ENCODE measurements around the gene MZT2B.
A peak's percentile ranks its signal among the peaks of the same experiment; 100 is the strongest.
"Not testable (repeated sequence)": the region's sequence is repeated elsewhere in the genome, so short reads cannot be mapped to it uniquely, and the experiment has no call there.

The MZT2B gene

GRCh38 chr2:130180404-130181324, 1.4 kb upstream of the MZT2B start:
- not testable (repeated sequence) for DNase-seq

- peak; percentile 88 for DNase-seq
These were observed 660 bp upstream of the MZT2B start, which contains the start of gene SMPD4 for GRCh38 chr2:130181325-130181879. SMPD4 (minus strand) TSS chr2:130181602; CDS start chr2:130176592, 5,010 bp downstream.

DNA sequence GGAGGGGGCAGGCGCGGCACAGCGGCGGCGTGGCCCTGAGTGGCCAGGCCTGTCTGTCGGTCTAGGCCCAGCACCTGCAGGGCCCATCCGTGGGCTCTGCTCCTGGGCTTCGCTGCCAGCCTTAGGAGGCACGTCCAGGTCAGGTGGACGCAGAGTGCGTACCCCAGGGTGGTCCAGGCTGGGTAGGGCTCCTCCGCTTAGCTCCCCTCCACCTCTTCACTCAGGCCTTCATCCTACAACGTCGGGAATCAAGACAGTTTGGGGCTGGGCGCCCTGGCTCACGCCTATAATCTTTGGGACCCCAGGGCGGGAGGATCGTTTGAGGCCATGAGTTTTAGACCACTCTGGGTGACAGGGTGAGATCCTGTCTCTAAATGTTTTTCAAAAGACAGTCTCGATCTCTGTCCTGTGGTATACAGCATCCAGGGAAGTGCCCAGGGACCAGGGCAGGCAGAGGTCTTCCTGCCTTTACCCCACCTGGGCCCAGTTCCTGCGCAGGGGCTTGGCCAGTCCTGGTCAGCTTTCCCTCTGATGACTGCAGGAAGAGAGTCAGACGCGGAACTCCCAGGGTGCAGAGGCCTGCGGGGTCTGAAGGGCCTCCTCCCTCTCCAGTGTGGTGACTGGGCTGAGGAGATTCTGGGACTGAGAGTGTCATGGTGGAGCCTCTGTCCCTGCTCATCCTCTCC, 907 bp downstream of the MZT2B start:
- DNase-seq = not testable (repeated sequence)

DNA sequence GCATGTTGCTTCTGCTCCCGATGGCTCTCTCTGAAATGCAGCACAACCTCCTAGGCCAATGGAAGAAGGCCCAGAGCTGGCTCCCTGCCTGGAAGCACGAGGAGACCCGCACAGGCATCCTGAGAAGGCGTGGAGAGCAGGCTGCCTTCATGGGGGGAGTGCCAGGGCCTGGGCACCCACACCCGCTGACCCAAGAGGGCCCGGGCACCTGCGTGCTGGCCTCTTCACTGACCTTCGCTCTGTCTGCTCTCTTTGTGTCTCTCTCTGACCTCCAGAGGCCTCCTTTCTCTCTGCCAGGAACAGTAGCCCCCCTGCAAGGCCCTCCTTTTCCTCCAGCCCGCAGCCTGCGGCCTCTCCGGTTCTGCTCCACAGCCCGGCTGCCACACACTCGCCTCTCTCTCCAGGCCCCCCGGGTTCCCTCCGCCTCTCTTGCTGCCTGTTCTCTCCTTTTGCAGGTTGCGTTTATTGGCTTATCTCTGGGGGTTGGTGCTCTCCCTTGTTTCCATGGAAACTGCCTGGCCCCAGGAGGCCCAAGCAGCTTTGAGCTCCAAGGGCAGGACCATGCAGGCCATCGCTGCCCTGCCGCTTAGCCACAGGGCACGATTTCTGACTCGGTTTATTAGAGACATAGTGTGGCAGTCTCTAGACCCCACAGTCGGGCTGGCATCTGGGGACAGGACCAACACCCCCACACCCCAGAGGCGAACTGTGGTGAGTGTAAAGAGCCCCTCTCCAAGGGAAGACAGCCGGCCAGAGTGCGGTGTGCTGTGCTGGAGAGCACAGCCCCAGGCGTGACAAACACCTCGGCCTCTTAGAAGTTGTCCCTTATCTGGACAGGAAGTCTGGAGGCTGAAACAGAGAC, 1.7 kb downstream of the MZT2B start:
- no peak for DNase-seq

GRCh38 chr2:130185436-130185835, 3.4 kb downstream of the MZT2B start:
- DNase-seq = no peak

DNA sequence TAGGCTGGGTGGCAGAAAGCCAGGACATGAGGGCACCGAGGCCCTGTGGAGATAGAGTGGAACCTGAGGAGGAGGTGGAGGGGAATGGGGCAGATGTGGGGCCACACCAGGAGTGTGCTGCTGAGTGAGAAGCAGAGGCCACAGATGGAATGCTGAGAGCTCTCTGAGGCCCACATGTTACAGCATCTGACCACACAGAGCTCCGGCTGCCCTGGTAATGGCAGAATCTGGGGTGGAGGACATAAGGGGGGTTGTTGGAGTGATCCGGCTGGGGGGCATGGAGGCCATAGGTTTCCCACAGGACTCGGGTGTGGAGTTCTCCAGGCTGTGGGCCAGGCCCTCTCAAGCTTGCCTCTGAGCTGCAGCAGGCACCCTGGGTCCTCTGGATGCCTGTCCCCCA, 3.8 kb downstream of the MZT2B start:
- no peak for DNase-seq

- no peak for DNase-seq
These were observed 4.3 kb downstream of the MZT2B start for GRCh38 chr2:130186391-130186790.

DNA sequence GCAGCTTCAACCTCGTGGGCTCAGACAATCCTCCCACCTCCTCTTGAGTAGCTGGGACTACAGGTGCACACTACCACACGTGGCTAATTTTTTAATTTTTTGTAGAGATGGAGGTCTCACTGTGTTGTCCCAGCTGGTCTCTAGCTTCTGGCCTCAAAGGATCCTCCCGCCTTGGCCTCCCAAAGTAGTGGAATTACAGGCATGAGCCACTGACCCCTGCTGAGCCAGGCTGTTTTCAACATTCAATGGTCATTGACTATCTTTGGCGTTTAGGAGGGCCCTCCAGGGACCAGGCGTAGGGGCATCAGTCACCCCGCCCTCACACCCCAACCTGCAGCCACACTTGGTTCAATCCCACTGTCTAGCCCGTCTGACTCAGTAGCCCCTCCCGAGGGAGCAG, 5.2 kb downstream of the MZT2B start:
- DNase-seq = no peak

- DNase-seq = not testable (repeated sequence)
These were observed 6.1 kb downstream of the MZT2B start for GRCh38 chr2:130187859-130188792.

DNA sequence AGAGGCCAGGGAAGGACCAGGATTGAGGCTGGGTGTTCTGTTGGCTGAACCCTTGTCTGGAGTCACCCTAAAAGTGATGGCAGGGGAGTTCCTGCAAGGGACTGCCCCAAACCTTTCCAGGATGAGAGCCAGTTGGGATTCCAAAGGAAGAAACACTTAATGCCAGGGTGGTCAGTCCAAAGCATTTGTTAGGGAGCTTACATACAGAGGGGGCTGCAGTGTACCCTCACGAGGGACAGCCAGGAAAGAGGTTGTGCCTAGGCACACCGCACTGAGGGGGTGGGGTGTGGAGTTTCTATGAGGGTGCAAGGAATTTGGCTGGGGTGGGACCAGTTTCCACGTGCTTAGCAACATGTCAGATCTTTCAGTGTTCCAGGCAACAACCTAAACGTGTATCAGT, 6.9 kb downstream of the MZT2B start:
- not testable (repeated sequence) for DNase-seq

GRCh38 chr2:130190237-130190636, 8.2 kb downstream of the MZT2B start:
- no peak for DNase-seq

DNA sequence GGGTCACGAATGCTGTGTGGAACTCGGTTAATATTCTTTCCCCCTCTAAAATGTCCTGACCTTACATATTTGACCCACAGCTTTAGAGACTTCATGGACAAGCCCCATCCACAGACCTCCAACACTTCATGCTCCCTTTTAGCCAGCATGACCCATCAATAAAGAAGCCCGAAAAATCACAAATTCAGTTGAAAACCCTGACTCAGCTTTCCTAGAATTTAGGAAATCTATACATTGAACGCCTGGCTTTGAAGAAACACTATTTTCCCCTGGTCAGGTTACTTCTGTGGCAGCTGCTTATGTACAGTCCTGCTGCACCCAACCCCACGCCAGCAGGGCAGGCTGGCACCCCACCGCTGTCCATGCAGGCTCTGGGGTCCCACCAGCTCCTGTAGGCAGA, 9.3 kb downstream of the MZT2B start:
- not testable (repeated sequence) for DNase-seq

DNA sequence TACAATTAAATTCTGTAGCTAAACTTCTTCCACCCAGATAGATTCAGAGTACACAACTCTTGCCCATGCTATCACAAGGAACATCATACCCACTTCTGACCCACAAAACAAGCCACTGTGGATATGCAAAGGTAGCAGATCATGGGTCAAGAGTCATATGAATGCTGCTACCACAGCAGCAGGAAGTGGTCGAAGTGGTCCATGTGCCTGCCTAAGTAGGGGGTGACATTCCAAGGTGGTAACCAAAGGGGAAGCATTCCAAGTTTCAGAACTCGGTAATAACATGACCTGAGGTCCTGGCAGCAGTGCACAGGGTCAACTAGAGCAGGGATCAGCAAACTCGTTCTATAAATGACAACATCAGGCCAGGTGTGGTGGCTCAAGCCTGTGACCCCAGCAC, 10.4 kb downstream of the MZT2B start:
- not testable (repeated sequence) for DNase-seq

DNA sequence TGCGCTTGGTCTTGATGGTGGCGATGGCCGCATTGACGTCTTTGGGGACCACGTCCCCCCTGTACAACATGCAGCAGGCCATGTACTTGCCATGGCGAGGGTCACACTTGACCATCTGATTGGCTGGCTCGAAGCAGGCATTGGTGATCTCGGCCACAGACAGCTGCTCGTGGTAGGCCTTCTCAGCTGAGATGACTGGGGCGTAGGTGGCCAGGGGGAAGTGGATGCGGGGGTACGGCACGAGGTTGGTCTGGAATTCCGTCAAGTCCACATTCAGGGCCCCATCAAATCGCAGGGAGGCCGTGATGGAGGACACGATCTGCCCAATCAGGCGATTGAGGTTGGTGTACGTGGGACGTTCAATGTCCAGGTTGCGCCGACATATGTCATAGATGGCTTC, 11.8 kb downstream of the MZT2B start:
- not testable (repeated sequence) for DNase-seq

GRCh38 chr2:130195089-130195635, 13.1 kb downstream of the MZT2B start:
- not testable (repeated sequence) for DNase-seq

- not testable (repeated sequence) for DNase-seq
These were observed 14.0 kb downstream of the MZT2B start for GRCh38 chr2:130196052-130196451.

GRCh38 chr2:130198343-130198742, 16.3 kb downstream of the MZT2B start, which contains the start of gene TUBA3E:
TUBA3E (minus strand) TSS chr2:130198439; CDS start chr2:130198360, 79 bp downstream.
- DNase-seq = no peak

DNA sequence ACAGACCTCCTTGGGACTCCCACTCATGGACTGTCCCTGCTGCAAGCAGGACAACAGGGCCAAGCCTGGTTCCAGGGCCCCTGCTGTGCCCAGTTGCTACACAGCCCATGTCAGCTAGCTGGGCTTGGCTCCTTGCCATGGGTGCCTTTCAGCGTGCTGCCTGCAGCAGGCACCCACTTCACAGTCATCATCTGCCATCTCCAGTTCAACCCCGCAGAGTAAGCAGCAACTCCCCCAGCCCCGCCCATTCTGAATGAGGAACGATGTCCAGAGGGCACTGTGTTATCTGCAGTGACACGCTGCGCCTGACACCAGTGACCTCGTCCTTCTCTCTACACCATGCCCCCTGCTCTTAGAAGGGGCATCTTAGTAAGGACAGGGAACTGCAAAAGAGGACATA, 20.5 kb downstream of the MZT2B start:
- not testable (repeated sequence) for DNase-seq

DNA sequence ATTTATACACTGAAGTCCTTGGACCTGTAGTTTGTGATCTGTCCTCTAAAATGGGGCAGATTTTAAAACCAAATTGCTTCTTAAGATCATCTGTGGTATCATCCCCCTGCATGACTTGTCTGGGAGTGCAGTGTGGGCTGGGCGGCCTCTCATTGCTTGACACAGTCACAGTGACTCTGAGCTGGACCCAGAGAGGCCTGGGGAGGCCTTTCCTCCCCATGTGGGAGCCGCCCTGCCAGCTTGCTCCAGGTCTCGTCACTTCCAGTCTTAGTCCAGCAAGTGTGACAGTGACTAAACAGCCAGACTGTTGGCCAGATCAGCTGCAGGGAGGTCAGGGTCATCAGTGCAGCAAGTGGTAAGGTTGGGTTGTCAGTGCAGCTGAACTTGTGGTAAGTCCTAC, 21.1 kb downstream of the MZT2B start:
- DNase-seq = not testable (repeated sequence)

- not testable (repeated sequence) for DNase-seq
These were observed 25.0 kb downstream of the MZT2B start for GRCh38 chr2:130207051-130207450.

DNA sequence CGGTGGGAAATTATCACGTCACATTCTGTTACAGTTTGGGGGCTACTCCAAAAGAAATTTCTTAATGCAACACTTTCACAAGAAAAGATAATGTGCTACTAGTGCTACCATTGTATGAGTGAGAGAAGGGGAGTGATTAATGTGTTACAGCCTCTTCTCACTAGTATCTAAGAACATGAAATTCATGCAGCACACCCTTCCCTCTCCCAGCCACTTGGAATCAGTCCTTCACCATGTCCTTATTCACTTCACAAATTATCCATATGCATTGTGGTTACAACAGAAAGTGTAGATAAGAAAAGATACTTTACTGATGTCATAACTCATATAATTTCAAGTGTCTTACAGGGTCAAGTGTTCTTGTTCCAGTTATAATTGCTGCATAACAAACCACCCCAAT, 37.1 kb downstream of the MZT2B start:
- not testable (repeated sequence) for DNase-seq

All from DMS153 (cell line).